Cardiac muscle cell (in vitro differentiated cells and primary cell): ENCODE data around the gene CEBPG. TPM values are rescaled to one million over a fixed set of nuclear protein-coding genes. Genes with fewer than 3 reads are reported as not detected.

ENCODE experiments used
- DNase-seq, 2 donors: peaks; one replicate each; pipeline versions ENCODE4 v3.0.0 to v3.0.0-alpha.2; 2010 to 2017; ENCODE audit warnings: low read depth in 1 of 2, low spot score in 1 of 2
- H3K27ac ChIP-seq: fragments of 200-600 bp; sonication (generic); 2 replicates; pipeline ENCODE4 v1.5.1; 2016
- H3K27me3 ChIP-seq: fragments of 200-600 bp; sonication (generic); 2 replicates; pipeline ENCODE4 v1.6.0; 2016; ENCODE audit warnings: control low read depth
- H3K36me3 ChIP-seq: fragments of 200-600 bp; sonication (generic); 2 replicates; pipeline ENCODE4 v1.5.1; 2016; ENCODE audit warnings: control low read depth
- H3K4me1 ChIP-seq: fragments of 200-600 bp; sonication (generic); 2 replicates; pipeline ENCODE4 v1.8.1; 2017; ENCODE audit warnings: low read depth, mild to moderate bottlenecking, mixed run types
- H3K4me3 ChIP-seq: fragments of 200-600 bp; sonication (generic); 2 replicates; pipeline ENCODE4 v1.5.1; 2016; ENCODE audit warnings: mild to moderate bottlenecking
- H3K9me3 ChIP-seq: fragments of 200-600 bp; sonication (generic); 2 replicates; pipeline ENCODE4 v1.5.1; 2017; ENCODE audit warnings: low read depth, mild to moderate bottlenecking, control low read depth
- polyA plus RNA-seq: library from polyadenylated mRNA; unstranded; fragments of >200 nt; fragmentation: Nextera tagmentation; extraction: Ambion mirVana; gene quantifications from 2 replicates; pipeline ENCODE4 v1.2.1, GENCODE V29; 2016
- total RNA-seq: library from RNA; depleted of rRNA; stranded (reverse); fragments of >200 nt; gene quantifications from 2 replicates; pipeline ENCODE4 v1.2.3, GENCODE V29; 2016
- TF ChIP-seq, protein P1 (sequence below): IDR thresholded peaks from 2 replicates; pipeline ENCODE4 v1.5.1; 2012; ENCODE audit warnings: low read depth, mild to moderate bottlenecking, low read length

Gene CEBPG
- total RNA-seq (21.1 and 22.3 TPM in 2 replicates), polyA plus RNA-seq (17.4 and 22.9 TPM in 2 replicates)

DNA sequence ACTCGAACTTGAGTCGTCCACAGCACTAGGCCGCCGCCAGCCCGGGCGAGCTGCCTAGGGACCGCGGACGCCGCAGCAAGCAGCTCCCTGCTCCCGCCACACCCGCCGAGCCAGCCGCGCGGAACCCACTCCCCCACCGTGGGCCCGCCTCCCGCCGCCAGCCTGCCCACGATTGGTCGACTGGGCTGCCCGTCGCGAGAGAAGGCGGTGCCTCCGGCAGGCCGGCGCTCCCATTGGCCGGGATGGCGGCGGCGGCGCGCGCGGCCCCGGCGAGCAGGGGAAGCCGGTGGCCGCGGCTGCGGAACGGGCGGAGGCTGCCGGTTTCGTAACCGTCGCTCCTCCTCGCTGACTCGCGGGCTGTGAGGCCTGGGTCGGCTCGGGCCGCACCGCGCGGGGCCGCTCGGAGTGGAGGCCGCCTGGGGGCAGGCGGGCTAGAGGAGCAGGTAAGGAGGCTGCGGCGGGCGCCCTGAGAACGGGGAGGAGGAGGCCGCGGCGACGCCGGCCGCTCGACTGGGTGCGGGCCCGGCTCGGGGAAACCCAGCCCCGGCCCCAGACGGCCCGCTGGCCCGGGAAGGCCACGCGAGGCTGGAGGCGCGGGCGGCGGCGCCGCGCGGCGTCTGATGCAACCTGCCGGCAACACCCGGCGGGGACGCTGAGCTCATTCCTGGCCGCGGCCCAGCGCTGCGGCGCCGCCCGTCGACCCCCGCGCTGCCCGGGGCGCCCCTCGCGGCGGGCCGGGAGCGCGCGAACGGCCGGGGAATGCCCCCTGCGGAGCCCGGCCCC, at the start of gene CEBPG:
Gene CEBPG, plus strand, starts transcription at position 257 of the 783 bp plus-strand sequence. CDS start 5,531 bp downstream, outside the sequence.
- H3K27ac ChIP-seq, result peak within 1 kb of the TSS; percentile 99
- TF ChIP-seq, protein P1, sequence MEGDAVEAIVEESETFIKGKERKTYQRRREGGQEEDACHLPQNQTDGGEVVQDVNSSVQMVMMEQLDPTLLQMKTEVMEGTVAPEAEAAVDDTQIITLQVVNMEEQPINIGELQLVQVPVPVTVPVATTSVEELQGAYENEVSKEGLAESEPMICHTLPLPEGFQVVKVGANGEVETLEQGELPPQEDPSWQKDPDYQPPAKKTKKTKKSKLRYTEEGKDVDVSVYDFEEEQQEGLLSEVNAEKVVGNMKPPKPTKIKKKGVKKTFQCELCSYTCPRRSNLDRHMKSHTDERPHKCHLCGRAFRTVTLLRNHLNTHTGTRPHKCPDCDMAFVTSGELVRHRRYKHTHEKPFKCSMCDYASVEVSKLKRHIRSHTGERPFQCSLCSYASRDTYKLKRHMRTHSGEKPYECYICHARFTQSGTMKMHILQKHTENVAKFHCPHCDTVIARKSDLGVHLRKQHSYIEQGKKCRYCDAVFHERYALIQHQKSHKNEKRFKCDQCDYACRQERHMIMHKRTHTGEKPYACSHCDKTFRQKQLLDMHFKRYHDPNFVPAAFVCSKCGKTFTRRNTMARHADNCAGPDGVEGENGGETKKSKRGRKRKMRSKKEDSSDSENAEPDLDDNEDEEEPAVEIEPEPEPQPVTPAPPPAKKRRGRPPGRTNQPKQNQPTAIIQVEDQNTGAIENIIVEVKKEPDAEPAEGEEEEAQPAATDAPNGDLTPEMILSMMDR, result no peak

DNA sequence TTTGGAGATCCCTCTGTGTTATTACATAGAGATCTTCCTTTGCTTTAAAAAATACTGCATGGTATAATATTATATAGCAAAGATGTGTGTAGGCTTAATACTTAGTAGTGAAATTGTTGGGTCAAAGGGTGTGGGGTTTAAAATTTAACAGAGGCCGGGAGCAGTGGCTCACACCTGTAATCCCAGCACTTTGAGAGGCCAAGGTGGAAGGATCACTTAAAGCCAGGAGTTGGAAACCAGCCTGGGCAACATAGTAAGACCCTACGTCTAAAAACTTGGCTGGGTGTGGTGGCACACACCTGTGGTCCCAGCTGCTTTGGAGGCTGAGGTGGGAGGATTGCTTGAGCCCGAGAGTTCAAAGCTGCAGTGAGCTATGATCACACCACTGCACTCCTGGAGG, 48.9 kb upstream of the CEBPG start:
- no peaks in the 10 kb centered on the region for H3K27me3 ChIP-seq
- no peak overlapping the region for H3K27ac ChIP-seq
- H3K9me3 ChIP-seq, result no peaks in the 10 kb centered on the region
- H3K4me3 ChIP-seq, result no peak overlapping the region
- no peaks in the 10 kb centered on the region for H3K4me1 ChIP-seq
- no peak for DNase-seq
- TF ChIP-seq, protein P1, result no peak
- H3K36me3 ChIP-seq, result no peaks in the 10 kb centered on the region

More for the DNA sequence above, at the start of gene CEBPG:
- DNase-seq, result peak; percentile 93 to 96
- Histone ChIP-seq H3K27me3 (no peaks in the 10 kb centered on the region), H3K36me3 (no peaks in the 10 kb centered on the region), H3K9me3 (no peaks in the 10 kb centered on the region), H3K4me1 (peaks cover 5% of the 10 kb centered on the region), H3K4me3 (peak within 1 kb of the TSS; percentile 100)

DNA sequence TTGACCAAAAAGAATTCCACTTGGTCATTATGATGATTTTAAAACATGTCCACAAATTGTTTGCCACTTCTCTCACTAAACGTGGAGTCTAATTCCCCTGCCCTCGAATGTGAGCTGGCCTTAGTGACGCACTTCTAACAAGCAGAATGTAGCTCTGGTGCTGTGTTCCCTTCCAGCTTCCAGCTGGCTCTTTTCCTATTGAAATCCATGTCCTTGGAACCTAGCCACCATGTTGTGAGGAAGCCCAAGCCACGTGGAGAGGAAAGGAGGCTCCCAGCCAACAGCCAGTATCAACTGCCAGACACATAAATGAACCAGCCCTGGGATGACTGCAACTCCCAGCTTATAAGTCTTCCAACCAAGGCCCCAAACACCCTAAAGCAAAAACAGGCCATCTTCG, 47.6 kb upstream of the CEBPG start:
- TF ChIP-seq, protein P1, result no peak
- Histone ChIP-seq H3K9me3 (no peaks in the 10 kb centered on the region), H3K27me3 (no peaks in the 10 kb centered on the region), H3K4me3 (no peak overlapping the region), H3K36me3 (no peaks in the 10 kb centered on the region), H3K27ac (no peak overlapping the region), H3K4me1 (no peaks in the 10 kb centered on the region)
- DNase-seq, result peak in 1 of 2 donors; percentile 90

DNA sequence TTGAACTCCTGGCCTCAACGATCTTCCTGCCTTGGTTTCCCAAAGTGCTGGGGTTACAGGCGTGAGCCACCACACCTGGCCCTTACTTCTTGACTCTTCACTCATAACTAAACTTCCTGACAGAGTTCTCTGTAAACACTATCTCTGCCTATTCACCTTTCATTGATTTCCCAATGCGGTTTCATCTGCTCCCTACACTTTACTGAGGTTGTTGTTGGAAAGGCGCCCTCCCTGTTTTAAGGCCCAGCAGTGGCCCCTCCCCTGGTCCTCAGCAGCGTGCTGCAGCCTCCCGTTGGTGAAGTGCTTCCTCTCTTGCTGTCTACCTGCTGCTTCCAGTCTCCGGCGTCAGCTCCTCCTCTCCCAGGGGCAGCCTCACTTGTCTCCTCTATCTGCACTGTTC, 44.4 kb upstream of the CEBPG start:
- TF ChIP-seq, protein P1, result no peak
- Histone ChIP-seq H3K27me3 (no peaks in the 10 kb centered on the region), H3K4me1 (no peaks in the 10 kb centered on the region), H3K9me3 (no peaks in the 10 kb centered on the region), H3K36me3 (no peaks in the 10 kb centered on the region), H3K27ac (no peak overlapping the region), H3K4me3 (no peak overlapping the region)
- DNase-seq, result no peak

DNA sequence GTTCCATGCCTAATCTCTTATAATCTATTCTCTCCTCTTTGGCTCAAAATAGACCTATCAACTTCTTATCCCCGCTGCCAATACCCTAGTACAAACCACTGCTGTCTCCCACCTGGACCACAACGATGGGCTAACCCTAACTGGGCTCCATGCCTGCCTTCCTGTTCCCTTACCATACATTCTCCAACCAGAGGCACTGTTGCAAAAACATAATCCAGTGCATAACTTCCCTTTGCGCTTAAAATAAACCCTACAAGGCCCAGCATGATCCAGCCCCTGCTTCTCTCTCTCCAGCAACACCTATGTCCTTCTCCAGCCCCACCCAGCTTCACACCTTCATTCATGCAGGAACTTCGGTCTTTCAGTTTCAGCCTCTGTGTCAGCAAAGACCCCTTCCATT, 43.8 kb upstream of the CEBPG start:
- Histone ChIP-seq H3K4me3 (no peak overlapping the region), H3K4me1 (no peaks in the 10 kb centered on the region), H3K36me3 (no peaks in the 10 kb centered on the region), H3K27ac (no peak overlapping the region), H3K9me3 (no peaks in the 10 kb centered on the region), H3K27me3 (no peaks in the 10 kb centered on the region)
- DNase-seq, result no peak
- TF ChIP-seq, protein P1, result no peak
